GM12872 (cell line): ENCODE measurements around the gene C1QTNF1.

Source experiments
- CTCF ChIP-seq: IDR thresholded peaks from 3 replicates; pipeline ENCODE4 v1.5.1; 2011; ENCODE audit warnings: low read depth, mild to moderate bottlenecking, low read length, moderate library complexity; ENCODE audit not compliant: insufficient read depth

Gene C1QTNF1

GRCh38 chr17:79082311-79083190, 58.6 kb downstream of the C1QTNF1 start:
- peak; percentile 82 for TF ChIP-seq CTCF

- TF ChIP-seq CTCF, result no peak
These were observed 59.4 kb downstream of the C1QTNF1 start for GRCh38 chr17:79083191-79083971.

DNA sequence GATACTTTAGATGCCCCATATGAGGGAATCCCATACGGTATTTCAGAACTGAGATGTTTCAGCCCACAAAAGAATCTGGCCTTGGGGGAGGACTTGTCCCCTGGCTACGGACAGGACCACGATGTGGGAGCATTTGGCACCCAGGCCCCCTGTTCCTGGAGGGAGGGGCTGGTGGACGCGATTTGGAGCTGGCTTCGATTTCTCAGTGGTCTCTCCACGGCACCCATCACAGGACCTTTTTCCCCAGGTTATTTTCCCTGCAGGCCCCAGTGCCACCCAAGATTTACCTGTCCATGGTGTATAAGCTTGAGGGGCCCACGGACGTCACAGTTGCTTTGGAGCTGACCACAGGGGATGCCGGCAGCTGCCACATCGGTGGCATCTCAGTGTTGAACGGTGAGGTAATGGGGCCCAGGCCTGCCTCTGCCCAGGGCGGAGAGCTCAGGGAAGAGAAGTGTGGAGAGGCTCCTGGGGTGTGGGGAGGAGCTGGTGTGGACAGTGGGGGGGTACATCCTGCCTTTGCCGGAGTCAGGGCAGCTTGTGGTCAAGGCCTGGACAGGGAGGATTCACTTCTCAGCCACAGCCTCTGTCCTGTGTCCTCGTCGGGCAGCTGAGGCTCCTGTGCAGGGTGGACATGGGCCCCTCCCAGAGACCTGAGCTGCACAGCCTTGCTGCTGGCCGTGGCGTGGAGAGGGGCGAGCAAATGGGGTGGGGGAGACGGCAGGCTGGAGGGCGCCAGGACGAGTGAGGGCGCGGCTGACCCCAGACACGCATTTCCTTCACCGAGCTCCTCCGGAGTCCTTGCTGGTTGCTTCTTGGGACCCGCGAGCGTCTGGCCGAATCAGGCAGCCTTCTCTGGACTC, 60.6 kb downstream of the C1QTNF1 start:
- no peak for TF ChIP-seq CTCF

- no peak for TF ChIP-seq CTCF
These were observed 61.4 kb downstream of the C1QTNF1 start for GRCh38 chr17:79085154-79085920.

DNA sequence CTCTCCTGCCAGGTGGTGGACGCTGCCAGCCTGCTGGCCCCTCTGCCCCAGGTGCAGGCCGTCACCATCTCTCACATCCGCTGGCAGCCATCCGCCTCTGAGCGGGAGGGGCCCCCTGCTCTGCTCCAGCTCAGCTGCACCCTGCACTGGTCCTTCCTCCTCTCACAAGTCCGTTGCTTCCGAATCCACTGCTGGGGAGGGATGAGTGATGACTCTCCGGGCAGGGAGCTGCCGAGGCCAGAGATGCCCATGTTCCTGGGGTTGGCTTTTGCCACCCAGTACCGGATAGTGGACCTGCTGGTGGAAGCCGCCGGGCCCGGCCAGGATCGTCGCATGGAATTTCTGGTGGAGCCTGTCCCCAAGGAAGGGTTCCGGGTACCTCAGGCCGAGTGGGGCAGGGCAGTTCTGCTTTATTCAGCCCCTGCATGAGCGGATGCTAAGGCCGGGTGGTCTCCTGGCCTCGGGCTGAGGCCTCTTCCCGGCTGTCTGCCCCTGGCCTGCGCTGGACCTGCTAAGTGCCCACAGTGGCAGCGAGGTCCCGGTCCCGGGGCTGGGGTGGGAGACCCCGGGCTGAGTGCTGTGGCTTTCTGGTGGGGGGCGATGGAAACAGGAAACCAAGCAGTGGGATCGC, 62.1 kb downstream of the C1QTNF1 start:
- TF ChIP-seq CTCF, result no peak

DNA sequence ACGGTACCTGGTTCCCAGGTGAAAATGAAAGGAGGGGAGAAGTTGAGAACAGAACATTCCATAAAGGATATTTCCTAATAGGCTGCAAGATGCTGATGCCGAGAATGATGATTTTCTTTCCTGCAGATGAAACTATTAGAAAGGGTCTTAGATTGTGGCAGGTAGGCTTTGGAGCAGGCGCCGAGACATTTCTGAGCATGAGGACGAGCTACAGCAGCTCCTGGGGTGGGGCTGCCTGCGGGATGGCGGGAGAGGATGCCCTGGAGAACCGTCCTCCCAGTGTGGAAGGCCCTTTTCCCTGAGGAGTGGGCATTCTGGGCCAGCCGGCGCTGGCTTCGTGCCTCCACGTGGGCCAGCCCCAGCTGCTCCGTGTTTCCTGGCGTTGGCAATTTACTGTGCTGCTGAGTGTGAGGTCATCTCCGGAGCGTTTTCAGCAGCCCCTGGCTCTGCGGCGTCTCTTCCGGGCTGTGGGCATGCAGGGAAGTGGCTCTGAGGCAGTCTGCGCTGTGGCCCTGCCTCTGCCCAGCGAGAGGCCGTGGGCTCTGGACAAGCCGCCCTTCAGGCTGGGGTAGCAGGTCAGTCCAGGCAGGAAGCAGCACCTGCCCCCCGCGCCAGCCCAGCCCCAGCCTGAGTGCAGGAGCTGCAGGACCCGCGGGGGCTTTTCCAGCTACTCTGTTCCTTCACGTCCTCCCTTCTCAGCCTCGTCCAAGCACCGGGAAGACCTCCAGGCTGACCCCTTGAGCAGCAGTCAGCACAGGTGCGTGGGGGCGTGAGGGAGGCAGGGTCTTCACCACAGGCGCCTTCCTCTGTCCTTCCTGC, 62.8 kb downstream of the C1QTNF1 start:
- no peak for TF ChIP-seq CTCF
